ENCODE measurements around the gene MOB3A. TPM values are rescaled to one million over a fixed set of nuclear protein-coding genes. Genes with fewer than 3 reads are reported as not detected.

The MOB3A gene
- total RNA-seq, 1 experiment from 2014 or later = 11.7 TPM

DNA sequence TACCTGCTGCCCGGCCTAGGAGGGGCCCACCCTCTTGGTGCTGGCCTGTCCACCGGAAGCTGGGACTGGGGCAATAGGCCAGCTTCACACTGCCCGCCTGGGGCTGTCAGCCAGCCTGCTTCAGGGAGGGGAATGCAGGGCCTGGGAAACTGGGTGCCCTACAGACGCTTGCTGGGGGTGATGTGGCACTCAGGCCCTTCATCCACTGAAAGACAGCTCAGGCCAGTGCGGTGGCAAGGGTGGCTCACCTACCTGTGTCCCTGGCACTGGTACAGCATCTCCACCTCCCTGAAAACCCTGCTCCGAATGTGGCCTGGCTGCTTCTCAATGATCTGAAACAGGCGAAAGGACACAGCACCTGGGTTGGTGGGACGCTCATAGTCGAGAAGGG, 52.9 kb downstream of the MOB3A start:
- peaks cover 1% of the 10 kb centered on the region; the same call in 1 of the 2 replicates for H3K36me3 ChIP-seq (ENCODE audit: control insufficient read depth, insufficient read depth, low read length)
- ChIA-PET CTCF (no interaction called here), POLR2A (no interaction called here)
- H3K4me1 Mint-ChIP-seq (ENCODE audit: low read depth, unreplicated experiment) = no peaks in the 10 kb centered on the region
- no peak for DNase-seq
- no peaks in the 10 kb centered on the region for H3K9me3 Mint-ChIP-seq (ENCODE audit: unreplicated experiment)
- intact Hi-C loops (cut with micrococcal nuclease; ENCODE audit: unreplicated experiment) = no loop called here
- H3K4me3 ChIP-seq (ENCODE audit: low read depth, low read length) = no peak overlapping the region
- H3K36me3 Mint-ChIP-seq (ENCODE audit: insufficient read depth, unreplicated experiment) = peaks cover 28% of the 10 kb centered on the region
- H3K27ac Mint-ChIP-seq (ENCODE audit: unreplicated experiment) = no peak overlapping the region
- no peaks in the 10 kb centered on the region for H3K27me3 Mint-ChIP-seq (ENCODE audit: insufficient read depth, unreplicated experiment)
- no peaks in the 10 kb centered on the region for H3K9me3 ChIP-seq
- no TSS peak for BruUV-seq (replicated peaks)
- peak overlapping the region; percentile 14 for H3K4me3 Mint-ChIP-seq (ENCODE audit: unreplicated experiment)
- TF ChIP-seq, protein P1, sequence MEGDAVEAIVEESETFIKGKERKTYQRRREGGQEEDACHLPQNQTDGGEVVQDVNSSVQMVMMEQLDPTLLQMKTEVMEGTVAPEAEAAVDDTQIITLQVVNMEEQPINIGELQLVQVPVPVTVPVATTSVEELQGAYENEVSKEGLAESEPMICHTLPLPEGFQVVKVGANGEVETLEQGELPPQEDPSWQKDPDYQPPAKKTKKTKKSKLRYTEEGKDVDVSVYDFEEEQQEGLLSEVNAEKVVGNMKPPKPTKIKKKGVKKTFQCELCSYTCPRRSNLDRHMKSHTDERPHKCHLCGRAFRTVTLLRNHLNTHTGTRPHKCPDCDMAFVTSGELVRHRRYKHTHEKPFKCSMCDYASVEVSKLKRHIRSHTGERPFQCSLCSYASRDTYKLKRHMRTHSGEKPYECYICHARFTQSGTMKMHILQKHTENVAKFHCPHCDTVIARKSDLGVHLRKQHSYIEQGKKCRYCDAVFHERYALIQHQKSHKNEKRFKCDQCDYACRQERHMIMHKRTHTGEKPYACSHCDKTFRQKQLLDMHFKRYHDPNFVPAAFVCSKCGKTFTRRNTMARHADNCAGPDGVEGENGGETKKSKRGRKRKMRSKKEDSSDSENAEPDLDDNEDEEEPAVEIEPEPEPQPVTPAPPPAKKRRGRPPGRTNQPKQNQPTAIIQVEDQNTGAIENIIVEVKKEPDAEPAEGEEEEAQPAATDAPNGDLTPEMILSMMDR (IDR thresholded peaks at IDR 0.05; ENCODE audit: insufficient read depth in 1 of 2, low read depth in 1 of 2, low read length in 1 of 2, severe bottlenecking in 1 of 2, unreplicated experiment in 1 of 2) = no peak
- peaks cover 4% of the 10 kb centered on the region; the same call in 1 of the 2 replicates for H3K4me1 ChIP-seq
- H3K27me3 ChIP-seq (replicated peaks; ENCODE audit: control insufficient read depth, insufficient read depth, low read length) = no peaks in the 10 kb centered on the region

DNA sequence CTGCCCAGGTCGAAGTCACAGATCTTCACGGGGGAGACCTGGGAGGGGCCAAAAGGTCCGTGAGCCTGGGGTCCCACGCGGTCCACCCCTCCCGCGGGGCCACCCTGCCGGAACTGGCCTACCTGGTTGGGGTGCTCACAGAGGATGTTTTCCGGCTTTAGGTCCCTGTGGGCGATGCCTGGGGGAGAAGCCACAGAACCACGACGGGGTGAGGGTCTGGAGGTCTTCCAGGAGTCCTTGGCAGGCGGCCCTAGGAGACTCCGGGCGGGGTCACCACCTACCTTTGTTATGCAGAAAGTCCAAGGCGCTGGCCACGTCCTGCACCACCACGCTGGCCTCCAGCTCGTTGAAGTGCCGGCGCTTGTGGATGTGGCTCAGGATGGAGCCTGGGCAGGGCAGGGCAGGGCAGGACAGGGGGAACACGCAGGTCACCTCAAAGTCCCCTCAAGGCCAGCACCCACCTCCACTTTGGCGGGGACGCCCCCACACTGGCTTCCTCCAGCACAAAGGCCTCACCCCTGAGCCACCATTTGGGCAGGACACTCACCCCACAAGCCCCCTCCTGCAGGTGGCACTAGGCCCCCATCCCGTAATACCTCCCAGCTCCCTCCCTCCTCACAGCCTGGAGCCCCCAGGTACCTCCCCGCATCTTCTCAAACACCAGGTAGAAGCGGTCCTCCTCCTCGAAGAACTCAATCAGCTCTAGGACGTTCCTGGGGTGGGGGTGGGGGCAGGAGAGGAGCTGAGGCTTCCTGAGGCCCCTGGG, 53.5 kb downstream of the MOB3A start:
- peaks cover 1% of the 10 kb centered on the region; the same call in 1 of the 2 replicates for H3K36me3 ChIP-seq (ENCODE audit: control insufficient read depth, insufficient read depth, low read length)
- POLR2A ChIA-PET = interaction anchor here (0.6 to 1.0 kb wide), 3 partner anchors 9 to 265 kb away, joined by 3 to 8 read pairs (median 4); no protein-coding TSS in a partner anchor

DNA sequence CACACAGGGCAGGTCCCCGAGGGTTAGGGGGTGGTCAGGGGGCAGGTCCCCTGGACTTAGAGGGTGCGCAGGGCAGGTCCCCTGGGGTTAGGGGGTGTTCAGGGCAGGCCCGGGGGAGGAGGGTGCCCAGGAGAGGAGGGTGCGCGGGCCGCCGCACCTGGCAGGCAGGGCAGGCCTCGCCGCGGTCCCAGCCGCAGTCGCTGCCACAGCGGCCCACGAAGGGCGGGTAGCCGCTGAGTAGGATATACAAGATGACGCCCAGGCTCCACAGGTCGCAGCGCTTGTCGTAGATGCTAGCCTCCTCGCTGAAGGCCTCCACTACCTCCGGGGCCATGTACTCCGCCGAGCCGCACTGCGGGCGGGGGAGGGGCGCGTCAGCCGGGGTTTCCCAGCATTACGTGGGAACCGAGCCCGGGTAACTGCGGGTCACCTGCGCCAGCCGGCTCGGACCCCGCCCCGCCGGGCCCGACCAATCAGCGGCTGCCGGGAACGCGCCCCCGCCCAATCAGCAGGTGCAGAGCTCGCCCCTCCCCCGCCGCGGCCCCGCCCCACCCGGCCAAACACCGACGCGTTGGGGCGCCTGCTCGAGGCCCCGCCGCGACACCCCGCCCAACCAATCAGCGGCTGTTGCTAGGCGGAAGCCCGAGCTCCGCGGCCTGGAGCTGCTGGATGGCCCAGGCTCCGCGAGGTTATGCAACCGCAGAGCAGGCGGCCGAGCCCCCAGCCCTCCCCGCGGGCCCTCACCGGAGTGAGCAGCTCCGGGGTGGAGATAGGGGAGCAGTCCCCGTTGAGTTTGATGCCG, 54.2 kb downstream of the MOB3A start:
- H3K4me3 ChIP-seq (ENCODE audit: low read depth, low read length) = no peak overlapping the region; the same call in 1 of the 2 replicates
- peak; percentile 84 to 86 for DNase-seq
- no peaks in the 10 kb centered on the region for H3K27me3 ChIP-seq (replicated peaks; ENCODE audit: control insufficient read depth, insufficient read depth, low read length)
- TF ChIP-seq, protein P1 (IDR thresholded peaks at IDR 0.05; ENCODE audit: insufficient read depth in 1 of 2, low read depth in 1 of 2, low read length in 1 of 2, severe bottlenecking in 1 of 2, unreplicated experiment in 1 of 2) = no peak
- no peaks in the 10 kb centered on the region for H3K4me1 Mint-ChIP-seq (ENCODE audit: low read depth, unreplicated experiment)
- CTCF ChIA-PET = no interaction called here
- H3K36me3 ChIP-seq (ENCODE audit: control insufficient read depth, insufficient read depth, low read length) = peaks cover 1% of the 10 kb centered on the region; the same call in 1 of the 2 replicates
- intact Hi-C loops (cut with micrococcal nuclease; ENCODE audit: unreplicated experiment) = no loop called here
- peaks cover 4% of the 10 kb centered on the region; the same call in 1 of the 2 replicates for H3K4me1 ChIP-seq
- POLR2A ChIA-PET = interaction anchor here (0.6 to 1.0 kb wide), 3 partner anchors 10 to 264 kb away, joined by 3 to 8 read pairs (median 4); no protein-coding TSS in a partner anchor
- no peaks in the 10 kb centered on the region for H3K9me3 ChIP-seq
- peaks cover 40% of the 10 kb centered on the region for H3K36me3 Mint-ChIP-seq (ENCODE audit: insufficient read depth, unreplicated experiment)
- peak overlapping the region; percentile 59 for H3K27ac Mint-ChIP-seq (ENCODE audit: unreplicated experiment)
- no TSS peak for BruUV-seq (replicated peaks)
- H3K9me3 Mint-ChIP-seq (ENCODE audit: unreplicated experiment) = no peaks in the 10 kb centered on the region
- no peaks in the 10 kb centered on the region for H3K27me3 Mint-ChIP-seq (ENCODE audit: insufficient read depth, unreplicated experiment)
- H3K4me3 Mint-ChIP-seq (ENCODE audit: unreplicated experiment) = peak overlapping the region; percentile 29

More for the DNA sequence above, 53.5 kb downstream of the MOB3A start:
- CTCF ChIA-PET = no interaction called here
- intact Hi-C loops (cut with micrococcal nuclease; ENCODE audit: unreplicated experiment) = no loop called here
- TF ChIP-seq, protein P1 (IDR thresholded peaks at IDR 0.05; ENCODE audit: insufficient read depth in 1 of 2, low read depth in 1 of 2, low read length in 1 of 2, severe bottlenecking in 1 of 2, unreplicated experiment in 1 of 2) = no peak
- Mint-ChIP-seq H3K4me1 (ENCODE audit: low read depth, unreplicated experiment) (no peaks in the 10 kb centered on the region), H3K9me3 (ENCODE audit: unreplicated experiment) (no peaks in the 10 kb centered on the region), H3K4me3 (ENCODE audit: unreplicated experiment) (peak overlapping the region; percentile 29), H3K27me3 (ENCODE audit: insufficient read depth, unreplicated experiment) (no peaks in the 10 kb centered on the region), H3K36me3 (ENCODE audit: insufficient read depth, unreplicated experiment) (peaks cover 32% of the 10 kb centered on the region), H3K27ac (ENCODE audit: unreplicated experiment) (no peak overlapping the region)
- no peak for DNase-seq
- H3K27me3 ChIP-seq (replicated peaks; ENCODE audit: control insufficient read depth, insufficient read depth, low read length) = no peaks in the 10 kb centered on the region
- H3K4me1 ChIP-seq = peaks cover 4% of the 10 kb centered on the region; the same call in 1 of the 2 replicates
- H3K4me3 ChIP-seq (ENCODE audit: low read depth, low read length) = no peak overlapping the region; the same call in 1 of the 2 replicates
- BruUV-seq (replicated peaks) = no TSS peak
- H3K9me3 ChIP-seq = no peaks in the 10 kb centered on the region

All from Caco-2 (cell line).